ENCODE measurements around the gene FAM3D. TPM values are rescaled to one million over a fixed set of nuclear protein-coding genes. Genes with fewer than 3 reads are reported as not detected.

Gene FAM3D
- total and polyA plus RNA-seq, 2 of the 8 experiments (the other 6 are each of a cell fraction or from before 2014, with no cell fraction given) = not detected

DNA sequence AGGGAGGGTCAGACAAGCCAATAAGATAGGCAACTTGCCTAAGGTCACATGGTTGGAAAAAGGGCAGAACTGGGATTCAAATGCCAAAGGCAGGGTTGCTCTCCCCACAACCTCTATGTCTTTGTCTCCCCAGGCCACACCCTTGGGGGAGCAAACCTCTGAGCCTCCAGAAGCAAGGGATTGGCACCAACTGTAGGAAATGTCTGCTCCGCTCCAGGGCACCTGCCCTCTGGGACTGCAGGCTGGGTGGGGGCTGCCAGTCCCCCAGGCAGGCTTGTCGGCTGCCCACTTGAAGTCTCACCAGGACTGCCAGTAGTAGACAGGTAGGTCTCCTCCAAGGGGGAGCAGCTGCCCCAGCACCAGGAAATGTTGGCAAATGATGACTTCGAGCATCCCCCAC lies 2.0 kb downstream of the FAM3D start:
- FAIRE-seq (no peak), DNase-seq (ENCODE audit: low read depth in 1 of 2, low spot score in 2 of 2) (no peak)
- Histone ChIP-seq H4K5ac (ENCODE audit: insufficient read length, low read depth, low read length) (no peak overlapping the region), H3K27ac (ENCODE audit: low read depth, low read length) (no peak overlapping the region), H4K20me1 (replicated peaks in 1 of 2; ENCODE audit: control insufficient read depth in 1 of 2, insufficient read depth in 2 of 2, low read length in 2 of 2) (no peaks in the 10 kb centered on the region), H3K27me3 (replicated peaks in 1 of 4; ENCODE audit: control insufficient read depth in 3 of 4, extremely low read depth in 1 of 4, insufficient read depth in 3 of 4, low read length in 3 of 4) (no peaks in the 10 kb centered on the region), H3K4ac (replicated peaks; ENCODE audit: insufficient read length, low read depth, low read length) (no peak overlapping the region), H2BK12ac (ENCODE audit: low read depth, low read length) (no peak overlapping the region), H3K9me3 (ENCODE audit: insufficient read depth in 2 of 2, low read depth in 1 of 2, low read length in 1 of 2) (no peaks in the 10 kb centered on the region), H2AK5ac (ENCODE audit: low read depth, low read length) (no peak overlapping the region), H2BK5ac (ENCODE audit: low read depth, low read length) (no peak overlapping the region), H3K4me3 (ENCODE audit: extremely low read depth in 1 of 4, insufficient read depth in 2 of 4, low read depth in 3 of 4, low read length in 4 of 4) (no peak overlapping the region), H3K79me2 (ENCODE audit: control insufficient read depth in 1 of 2, insufficient read depth in 2 of 2, low read length in 2 of 2) (no peaks in the 10 kb centered on the region), H2BK20ac (ENCODE audit: low read length) (no peak overlapping the region), H3K4me1 (replicated peaks in 1 of 4; ENCODE audit: control insufficient read depth in 3 of 4, insufficient read depth in 4 of 4, low read length in 3 of 4) (no peaks in the 10 kb centered on the region), H3K23ac (ENCODE audit: insufficient read length) (no peak overlapping the region), H3K56ac (replicated peaks; ENCODE audit: insufficient read length, low read depth, low read length) (no peak overlapping the region), H3K9ac (replicated peaks in 1 of 4; ENCODE audit: extremely low read depth in 1 of 4, low read depth in 3 of 4, low read length in 3 of 4) (no peak overlapping the region), H2AFZ (ENCODE audit: low read length) (no peak overlapping the region), H3K18ac (ENCODE audit: extremely low read depth, low read length) (no peak overlapping the region), H3K79me1 (ENCODE audit: low read depth, low read length) (no peaks in the 10 kb centered on the region), H2BK15ac (ENCODE audit: low read length) (no peak overlapping the region), H3K23me2 (ENCODE audit: low read depth, low read length) (no peaks in the 10 kb centered on the region), H3K4me2 (ENCODE audit: insufficient read depth in 1 of 2, low read depth in 2 of 2, low read length in 2 of 2) (no peak overlapping the region), H4K8ac (ENCODE audit: extremely low read depth, insufficient read depth, low read length) (no peak overlapping the region; the same call in 1 of the 2 replicates), H4K91ac (replicated peaks; ENCODE audit: insufficient read length, low read length) (no peak overlapping the region), H3K36me3 (ENCODE audit: control insufficient read depth in 2 of 4, insufficient read depth in 4 of 4, low read length in 3 of 4) (no peaks in the 10 kb centered on the region), H3K14ac (ENCODE audit: insufficient read length) (no peak overlapping the region), H2BK120ac (replicated peaks; ENCODE audit: low read depth, low read length) (no peak overlapping the region)
- TF ChIP-seq TBP (IDR thresholded peaks at IDR 0.05; ENCODE audit: low read depth, low read length) = no peak
- TF ChIP-seq RAD21 (IDR thresholded peaks at IDR 0.05 in 1 of 2, conservative IDR thresholded peaks at IDR 0.05 in 1 of 2; ENCODE audit: low read depth in 2 of 2, low read length in 2 of 2) = no peak
- TF ChIP-seq BCL11A (IDR thresholded peaks at IDR 0.05; ENCODE audit: low read depth in 2 of 2, low read length in 2 of 2) = no peak
- no peak for TF ChIP-seq SRF (IDR thresholded peaks at IDR 0.05; ENCODE audit: low read depth, low read length)
- TF ChIP-seq NANOG (IDR thresholded peaks at IDR 0.05; ENCODE audit: insufficient read depth, low read depth, low read length, poor library complexity, severe bottlenecking) = no peak
- TF ChIP-seq JUN (IDR thresholded peaks at IDR 0.05; ENCODE audit: low read depth, low read length) = no peak
- TF ChIP-seq FOSL1 (IDR thresholded peaks at IDR 0.05; ENCODE audit: insufficient read depth, low read depth, low read length) = no peak
- TF ChIP-seq GTF2F1 (IDR thresholded peaks at IDR 0.05; ENCODE audit: borderline replicate concordance, low read depth, low read length) = no peak
- TF ChIP-seq CHD1 (IDR thresholded peaks at IDR 0.05; ENCODE audit: low read depth, low read length) = no peak
- 82% methylated on average over 3 of the region's 3 CpGs; no CpG with 5 or more reads in 1 of the 2 experiments for WGBS, 2 experiments (ENCODE audit: extremely low coverage in 1 of 2, insufficient coverage in 1 of 2, insufficient read length in 1 of 2, insufficient replicate concordance in 2 of 2, low coverage in 1 of 2, low lambda C conversion rate in 2 of 2, missing lambda C conversion rate in 1 of 2)
- CTCF ChIA-PET (ENCODE audit: partially characterized antibody) = interaction anchor here (1.0 to 3.4 kb wide), 3 partner anchors 25 to 135 kb away, joined by 3 to 18 read pairs (median 4); no protein-coding TSS in a partner anchor
- POLR2A ChIA-PET (ENCODE audit: partially characterized antibody) = no interaction called here
